A549 (cell line): ENCODE results near the gene NAB1. TPM values are rescaled to one million over a fixed set of nuclear protein-coding genes. Genes with fewer than 3 reads are reported as not detected.

Source experiments
- ATAC-seq, 2 experiments: fragments of 200-7000 bp in 1 of 2; fragments of >200 bp in 1 of 2; cut with Nextera tagmentation in 1 of 2; cut with Tn5 transposase in 1 of 2; 3 replicates each; pipeline versions ENCODE4 v1.8.0 to v1.9.1; 2018 to 2020; ENCODE audit warnings: mild to moderate bottlenecking in 1 of 2, moderate library complexity in 1 of 2
- CTCF ChIA-PET: fragments of 300-600 bp; sonication (Branson Sonifier 250); formaldehyde crosslinking; extraction: SDS; loops from one replicate; lab custom pipeline; 2021; ENCODE audit warnings: antibody characterized with exemption, inconsistent platforms; lab: Yijun Ruan, JAX
- POLR2A ChIA-PET: fragments of 350-600 bp; formaldehyde crosslinking; extraction: SDS; loops from one replicate; lab custom pipeline; 2021; ENCODE audit warnings: antibody characterized with exemption, inconsistent platforms; lab: Yijun Ruan, JAX
- DNase-seq, 2 experiments: peaks; one replicate each; pipeline versions ENCODE4 v3.0.0 to v3.0.0-alpha.2; 2011 to 2016; ENCODE audit warnings: low read depth in 1 of 2, low spot score in 1 of 2
- FAIRE-seq: peaks from 2 replicates; lab custom pipeline; 2011; peaks lifted over from hg19 to GRCh38; lab: Jason Lieb, UNC
- H3K27ac ChIP-seq, 2 experiments: fragments of >200 bp; sonication (Bioruptor Twin); formaldehyde crosslinking; 3 replicates each; pipeline ENCODE4 v1.5.1; 2016 to 2017
- H3K4me1 ChIP-seq: fragments of >200 bp; sonication (Bioruptor Twin); formaldehyde crosslinking; 3 replicates; pipeline ENCODE4 v1.6.1; 2016
- H3K4me2 ChIP-seq: fragments of >200 bp; sonication (Bioruptor Twin); formaldehyde crosslinking; 3 replicates; pipeline ENCODE4 v1.6.1; 2016
- H3K4me3 ChIP-seq: fragments of >200 bp; sonication (Bioruptor Twin); formaldehyde crosslinking; 3 replicates; pipeline ENCODE4 v1.5.1; 2016
- H3K9me3 ChIP-seq: fragments of >200 bp; sonication (Bioruptor Twin); formaldehyde crosslinking; 3 replicates; pipeline ENCODE4 v1.6.1; 2016
- ATOH8 ChIP-seq: fragments of 250-450 bp; sonication (Bioruptor Pico); IDR thresholded peaks from 2 replicates; pipeline ENCODE4 v1.5.0; 2020; ENCODE audit warnings: low read depth, mild to moderate bottlenecking, moderate library complexity
- BHLHE40 ChIP-seq: IDR thresholded peaks from 2 replicates; pipeline ENCODE4 v1.6.1; 2012; ENCODE audit warnings: low read depth, low read length, inconsistent platforms
- EHMT2 ChIP-seq: fragments of 200-600 bp; sonication (generic); IDR thresholded peaks from 2 replicates; pipeline ENCODE4 v1.6.1; 2016; ENCODE audit warnings: antibody characterized with exemption, low read depth, mild to moderate bottlenecking, moderate library complexity
- ELK1 ChIP-seq: fragments of 150-350 bp; IDR thresholded peaks from 2 replicates; pipeline ENCODE4 v1.6.1; 2014; ENCODE audit warnings: low read depth, mild to moderate bottlenecking, low read length
- FOSL2 ChIP-seq, 2 experiments: fragments of 450-650 bp in 1 of 2; fragments of >200 bp in 1 of 2; sonication (Bioruptor Twin) in 1 of 2; formaldehyde crosslinking; IDR thresholded peaks; 2 replicates each; pipeline versions ENCODE4 v1.5.0 to v1.6.1; 2016 to 2020; ENCODE audit warnings: mild to moderate bottlenecking in 1 of 2, moderate library complexity in 1 of 2
- GATA3 ChIP-seq: IDR thresholded peaks from 2 replicates; pipeline ENCODE4 v1.6.1; 2012; ENCODE audit warnings: borderline replicate concordance
- HOXB5 ChIP-seq: fragments of 250-450 bp; sonication (Bioruptor Pico); IDR thresholded peaks from 2 replicates; pipeline ENCODE4 v1.5.0; 2020; ENCODE audit warnings: mild to moderate bottlenecking, moderate library complexity
- JUNB ChIP-seq: fragments of >200 bp; sonication (Bioruptor Twin); formaldehyde crosslinking; IDR thresholded peaks from 2 replicates; pipeline ENCODE4 v1.6.1; 2016
- MAFK ChIP-seq: fragments of 450-650 bp; IDR thresholded peaks from 2 replicates; pipeline ENCODE4 v1.6.1; 2014; ENCODE audit not compliant: partially characterized antibody
- MAZ ChIP-seq: fragments of 150-350 bp; IDR thresholded peaks from 2 replicates; pipeline ENCODE4 v1.6.1; 2014; ENCODE audit warnings: antibody characterized with exemption, low read depth, low read length, borderline replicate concordance
- NR3C1 ChIP-seq: fragments of >200 bp; sonication (Bioruptor Twin); formaldehyde crosslinking; IDR thresholded peaks from 3 replicates; pipeline ENCODE4 v1.6.1; 2017
- PBX3 ChIP-seq: IDR thresholded peaks from 2 replicates; pipeline ENCODE4 v1.6.1; 2012
- PHF8 ChIP-seq: fragments of 200-600 bp; sonication (generic); IDR thresholded peaks from 2 replicates; pipeline ENCODE4 v1.6.1; 2016; ENCODE audit warnings: low read depth, mild to moderate bottlenecking, antibody characterized with exemption, moderate library complexity, borderline replicate concordance
- POLR2A ChIP-seq: IDR thresholded peaks from 2 replicates; pipeline ENCODE4 v1.6.1; 2012; ENCODE audit warnings: mild to moderate bottlenecking, low read length
- RARB ChIP-seq: fragments of 250-450 bp; sonication (Bioruptor Pico); IDR thresholded peaks from 2 replicates; pipeline ENCODE4 v1.8.0; 2021; ENCODE audit warnings: mild to moderate bottlenecking, moderate library complexity
- RFX5 ChIP-seq: fragments of 450-650 bp; IDR thresholded peaks from 2 replicates; pipeline ENCODE4 v1.7.1; 2014; ENCODE audit warnings: antibody characterized with exemption, mild to moderate bottlenecking, moderate library complexity
- RNF2 ChIP-seq: fragments of 200-600 bp; sonication (generic); IDR thresholded peaks from 2 replicates; pipeline ENCODE4 v1.6.1; 2016; ENCODE audit warnings: low read depth, mild to moderate bottlenecking, antibody characterized with exemption, moderate library complexity, borderline replicate concordance
- TFCP2L1 ChIP-seq: fragments of 250-450 bp; sonication (Bioruptor Pico); IDR thresholded peaks from 2 replicates; pipeline ENCODE4 v1.5.0; 2021; ENCODE audit warnings: mild to moderate bottlenecking
- TP53 ChIP-seq: fragments of 250-450 bp; sonication (Bioruptor Pico); IDR thresholded peaks from 2 replicates; pipeline ENCODE4 v1.5.0; 2021; ENCODE audit warnings: mild to moderate bottlenecking, moderate library complexity
- ZNF302 ChIP-seq: fragments of 250-450 bp; sonication (Bioruptor Pico); IDR thresholded peaks from 2 replicates; pipeline ENCODE4 v1.9.0; 2021; ENCODE audit warnings: inconsistent platforms, mild to moderate bottlenecking, moderate library complexity
- WGBS: methylation state at CpG from one replicate; pipeline ENCODE4 v1.1.6; 2017; ENCODE audit errors: missing lambda C conversion rate; 5-methylcytosine and 5-hydroxymethylcytosine counted together
- polyA plus RNA-seq, 4 experiments: library from polyadenylated mRNA; depleted of rRNA in 3 of 4; stranded (reverse); fragments of >200 nt; fragmentation: RNase III in 1 of 4; extraction: RNeasy Plus Mini Kit Qiagen cat#74134 plus additional on column Dnase treatment in 1 of 4; gene quantifications; 2 replicates in 3 of 4; 3 replicates in 1 of 4; pipeline ENCODE4 v1.2.3, GENCODE V29; 2011 to 2017

The NAB1 gene
- polyA plus RNA-seq, 2 of the 4 experiments (the other 2 are of a cell fraction), result 37.6 to 67.3 TPM

GRCh38 chr2:190722061-190722759 is 73.3 kb downstream of the NAB1 start:
- FAIRE-seq, result no peak

GRCh38 chr2:190722835-190723234 is 74.0 kb downstream of the NAB1 start:
- no peak overlapping the region for H3K4me2 ChIP-seq
- no peak for FAIRE-seq
- H3K27ac ChIP-seq, result no peak overlapping the region
- ChIA-PET CTCF (interaction anchor here (1.3 kb wide), 1 partner anchor 43 kb away, joined by 3 read pairs; no protein-coding TSS in a partner anchor), POLR2A (no interaction called here)
- DNase-seq, result no peak
- no peak for ATAC-seq
- no peak for TF ChIP-seq FOSL2 (IDR thresholded peaks at IDR 0.05)
- TF ChIP-seq FOSL2 (CRISPR knock-in tag; IDR thresholded peaks at IDR 0.05), result no peak
- H3K4me1 ChIP-seq, result peaks cover 19% of the 10 kb centered on the region
- H3K4me3 ChIP-seq, result no peak overlapping the region
- WGBS, result 83% methylated on average over 6 of the region's 6 CpGs
- no peaks in the 10 kb centered on the region for H3K9me3 ChIP-seq

More at GRCh38 chr2:190722061-190722759, 73.3 kb downstream of the NAB1 start:
- WGBS, result 94% methylated on average over 4 of the region's 4 CpGs
- Histone ChIP-seq H3K4me3 (no peak overlapping the region), H3K27ac (no peak overlapping the region), H3K4me1 (peaks cover 22% of the 10 kb centered on the region), H3K9me3 (no peaks in the 10 kb centered on the region), H3K4me2 (no peak overlapping the region)
- no peak for DNase-seq
- ChIA-PET CTCF (interaction anchor here (1.1 to 2.3 kb wide), 3 partner anchors 12 to 42 kb away, joined by 3 to 6 read pairs (median 3); no protein-coding TSS in a partner anchor), POLR2A (no interaction called here)
- no peak for ATAC-seq
- TF ChIP-seq ATOH8 (CRISPR knock-in tag) (no peak), RARB (CRISPR knock-in tag) (no peak)

GRCh38 chr2:190723397-190724090 is 74.7 kb downstream of the NAB1 start:
- H3K4me1 ChIP-seq, result peaks cover 12% of the 10 kb centered on the region
- WGBS, result 84% methylated on average over 7 of the region's 7 CpGs
- H3K9me3 ChIP-seq, result no peaks in the 10 kb centered on the region
- H3K4me3 ChIP-seq, result no peak overlapping the region
- H3K27ac ChIP-seq, result no peak overlapping the region
- no peak for TF ChIP-seq ATOH8 (CRISPR knock-in tag)
- TF ChIP-seq RNF2, result no peak
- no peak for TF ChIP-seq MAZ
- no peak for TF ChIP-seq ZNF302
- TF ChIP-seq JUNB, result no peak
- no peak for TF ChIP-seq POLR2A
- no peak for TF ChIP-seq RFX5
- no peak for TF ChIP-seq EHMT2
- no peak for TF ChIP-seq TFCP2L1 (CRISPR knock-in tag)
- TF ChIP-seq HOXB5, result no peak
- no peak for TF ChIP-seq GATA3
- TF ChIP-seq NR3C1, result no peak
- no peak for TF ChIP-seq RARB (CRISPR knock-in tag)
- no peak for TF ChIP-seq BHLHE40
- TF ChIP-seq ELK1, result no peak
- no peak for TF ChIP-seq MAFK
- no peak for TF ChIP-seq PHF8
- no peak for TF ChIP-seq PBX3
- TF ChIP-seq TP53 (CRISPR knock-in tag), result no peak
- no peak overlapping the region for H3K4me2 ChIP-seq
- POLR2A ChIA-PET, result no interaction called here
- FAIRE-seq (no peak), DNase-seq (no peak), ATAC-seq (no peak)
- CTCF ChIA-PET, result no interaction called here
